IMR-90 (cell line): ENCODE data around the gene SDS. TPM values are rescaled to one million over a fixed set of nuclear protein-coding genes. Genes with fewer than 3 reads are reported as not detected.

Experiments
- ATAC-seq: fragments of 200-7000 bp; cut with Tn5 transposase; 2 replicates; pipeline ENCODE4 v1.9.1; 2020; ENCODE audit warnings: low read depth, mild to moderate bottlenecking, moderate library complexity
- BruUV-seq: library from RNA; stranded (reverse); fragments of 400-500 nt; replicated peaks from 2 replicates; lab custom pipeline; 2021; lab: Mats Ljungman, UMichigan
- CTCF ChIA-PET: fragments of 300-600 bp; formaldehyde crosslinking; extraction: SDS; loops from one replicate; lab custom pipeline; 2021; ENCODE audit warnings: antibody characterized with exemption; lab: Yijun Ruan, JAX
- POLR2A ChIA-PET: fragments of 300-600 bp; sonication (Branson Sonifier 250); formaldehyde crosslinking; loops from one replicate; lab custom pipeline; 2022; ENCODE audit warnings: antibody characterized with exemption; ENCODE audit not compliant: unreplicated experiment; lab: Charles Lee
- DNase-seq: peaks from one replicate; pipeline ENCODE4 v3.0.0; 2013
- H2AFZ ChIP-seq: replicated peaks from 2 replicates; pipeline ENCODE3; 2013; ENCODE audit warnings: low read length, mild to moderate bottlenecking; ENCODE audit not compliant: poor library complexity
- H2AK5ac ChIP-seq: 2 replicates; pipeline ENCODE4 v1.6.1; 2013; ENCODE audit warnings: low read depth, low read length, inconsistent platforms
- H2AK9ac ChIP-seq: replicated peaks from 2 replicates; pipeline ENCODE3; 2013; ENCODE audit warnings: mild to moderate bottlenecking, low read depth, low read length, moderate library complexity; ENCODE audit not compliant: poor library complexity
- H2BK120ac ChIP-seq: 2 replicates; pipeline ENCODE4 v1.6.1; 2013; ENCODE audit warnings: low read depth, low read length, inconsistent platforms
- H2BK15ac ChIP-seq: 3 replicates; pipeline ENCODE4 v1.6.1; 2013; ENCODE audit warnings: low read depth, low read length, inconsistent platforms
- H2BK20ac ChIP-seq: 2 replicates; pipeline ENCODE4 v1.6.1; 2013; ENCODE audit warnings: low read depth, mild to moderate bottlenecking, inconsistent platforms, low read length, moderate library complexity
- H2BK5ac ChIP-seq: 2 replicates; pipeline ENCODE4 v1.6.1; 2013; ENCODE audit warnings: mild to moderate bottlenecking, low read depth, low read length, inconsistent platforms; ENCODE audit not compliant: poor library complexity, severe bottlenecking
- H3K14ac ChIP-seq: replicated peaks from 2 replicates; pipeline ENCODE4 v1.6.1; 2013; ENCODE audit warnings: low read depth, low read length, inconsistent platforms
- H3K18ac ChIP-seq: 2 replicates; pipeline ENCODE4 v1.6.1; 2013; ENCODE audit warnings: low read depth, low read length, control low read depth
- H3K23ac ChIP-seq: 2 replicates; pipeline ENCODE4 v1.6.1; 2013; ENCODE audit warnings: low read depth, low read length, inconsistent platforms
- H3K27ac ChIP-seq: 2 replicates; pipeline ENCODE4 v1.5.1; 2013; ENCODE audit warnings: mild to moderate bottlenecking, control low read depth, low read length; ENCODE audit not compliant: insufficient read depth
- H3K27me3 ChIP-seq: 2 replicates; pipeline ENCODE4 v1.6.1; 2013; ENCODE audit warnings: low read length; ENCODE audit not compliant: control insufficient read depth, insufficient read depth
- H3K36me3 ChIP-seq: 2 replicates; pipeline ENCODE4 v1.6.1; 2013; ENCODE audit warnings: low read length, mixed read lengths; ENCODE audit not compliant: control insufficient read depth, insufficient read depth
- H3K4ac ChIP-seq: 2 replicates; pipeline ENCODE4 v1.6.1; 2013; ENCODE audit warnings: low read depth, low read length, inconsistent platforms
- H3K4me1 ChIP-seq: 2 replicates; pipeline ENCODE4 v1.6.1; 2013; ENCODE audit warnings: low read length, mixed read lengths; ENCODE audit not compliant: control insufficient read depth, insufficient read depth
- H3K4me2 ChIP-seq: 2 replicates; pipeline ENCODE4 v1.6.1; 2013; ENCODE audit warnings: low read depth, mild to moderate bottlenecking, control low read depth, low read length, moderate library complexity
- H3K4me3 ChIP-seq: 2 replicates; pipeline ENCODE4 v1.5.1; 2013; ENCODE audit warnings: low read depth, mild to moderate bottlenecking, control low read depth, low read length, moderate library complexity; ENCODE audit not compliant: insufficient read depth
- H3K56ac ChIP-seq: 2 replicates; pipeline ENCODE4 v1.6.1; 2013; ENCODE audit warnings: low read length, inconsistent platforms; ENCODE audit not compliant: insufficient read depth; ENCODE audit errors: extremely low read depth
- H3K79me1 ChIP-seq, 2 experiments: 2 replicates each; pipeline ENCODE4 v1.6.1; 2013; ENCODE audit warnings: low read length in 2 of 2, inconsistent platforms in 1 of 2, low read depth in 1 of 2
- H3K9ac ChIP-seq: 2 replicates; pipeline ENCODE4 v1.6.1; 2013; ENCODE audit warnings: low read depth, low read length, control low read depth
- H3K9me1 ChIP-seq: 2 replicates; pipeline ENCODE4 v1.6.1; 2013; ENCODE audit warnings: low read length, inconsistent platforms; ENCODE audit not compliant: insufficient read depth
- H3K9me3 ChIP-seq: 2 replicates; pipeline ENCODE4 v1.6.1; 2013; ENCODE audit warnings: low read length; ENCODE audit not compliant: control insufficient read depth, insufficient read depth
- H4K20me1 ChIP-seq: 2 replicates; pipeline ENCODE4 v1.6.1; 2013; ENCODE audit warnings: low read length, inconsistent platforms; ENCODE audit not compliant: insufficient read depth
- H4K5ac ChIP-seq: 2 replicates; pipeline ENCODE4 v1.6.1; 2013; ENCODE audit warnings: mild to moderate bottlenecking, low read depth, low read length, control low read depth
- H4K8ac ChIP-seq, 2 experiments: 2 replicates each; pipeline ENCODE4 v1.6.1; 2013; ENCODE audit warnings: low read depth in 2 of 2, low read length in 2 of 2, control low read depth in 1 of 2, inconsistent platforms in 1 of 2
- H4K91ac ChIP-seq: 2 replicates; pipeline ENCODE4 v1.6.1; 2013; ENCODE audit warnings: low read depth, low read length, inconsistent platforms; ENCODE audit not compliant: insufficient read depth
- BHLHE40 ChIP-seq: fragments of 150-350 bp; IDR thresholded peaks from 2 replicates; pipeline ENCODE4 v1.6.1; 2016; ENCODE audit warnings: mild to moderate bottlenecking, low read depth, low read length
- CEBPB ChIP-seq: IDR thresholded peaks from 2 replicates; pipeline ENCODE4 v1.6.1; 2012; ENCODE audit warnings: low read depth, low read length, improper control_type of control experiment
- CTCF ChIP-seq: conservative IDR thresholded peaks from 2 replicates; pipeline ENCODE4 v1.5.1; 2012; ENCODE audit warnings: mild to moderate bottlenecking, low read depth, low read length, improper control_type of control experiment
- FOS ChIP-seq: fragments of 150-350 bp; IDR thresholded peaks from 2 replicates; pipeline ENCODE4 v1.6.1; 2016; ENCODE audit warnings: low read depth, low read length
- MAFK ChIP-seq: IDR thresholded peaks from 2 replicates; pipeline ENCODE4 v1.6.1; 2012; ENCODE audit warnings: low read depth, low read length, improper control_type of control experiment
- MAZ ChIP-seq: IDR thresholded peaks from 2 replicates; pipeline ENCODE4 v1.6.1; 2012; ENCODE audit warnings: low read depth, mild to moderate bottlenecking, low read length, improper control_type of control experiment, moderate library complexity, borderline replicate concordance
- MXI1 ChIP-seq: IDR thresholded peaks from 2 replicates; pipeline ENCODE4 v1.6.1; 2012; ENCODE audit warnings: low read depth, mild to moderate bottlenecking, low read length, moderate library complexity, borderline replicate concordance
- NFE2L2 ChIP-seq: fragments of 150-350 bp; IDR thresholded peaks from 2 replicates; pipeline ENCODE4 v1.6.1; 2016; ENCODE audit warnings: low read depth, mild to moderate bottlenecking, low read length
- RCOR1 ChIP-seq: IDR thresholded peaks from 2 replicates; pipeline ENCODE4 v1.6.1; 2012; ENCODE audit warnings: mild to moderate bottlenecking, low read length, improper control_type of control experiment; ENCODE audit not compliant: insufficient replicate concordance
- RFX5 ChIP-seq: IDR thresholded peaks from 2 replicates; pipeline ENCODE4 v1.8.0; 2012; ENCODE audit warnings: low read depth, mild to moderate bottlenecking, low read length, moderate library complexity
- SMC3 ChIP-seq: fragments of 150-350 bp; IDR thresholded peaks from 2 replicates; pipeline ENCODE4 v1.6.1; 2016; ENCODE audit warnings: low read depth, mild to moderate bottlenecking, antibody characterized with exemption, low read length, moderate library complexity
- USF2 ChIP-seq: fragments of 150-350 bp; IDR thresholded peaks from 2 replicates; pipeline ENCODE4 v1.6.1; 2017; ENCODE audit warnings: mild to moderate bottlenecking, antibody characterized with exemption, low read length, low read depth
- WGBS, 2 experiments: methylation state at CpG; one replicate each; pipeline versions ENCODE4 v1.1.5 to v1.1.7; 2013; ENCODE audit warnings: missing lambda C conversion rate in 2 of 2; ENCODE audit not compliant: insufficient read length in 1 of 2; ENCODE audit errors: extremely low coverage in 2 of 2; 5-methylcytosine and 5-hydroxymethylcytosine counted together
- dilution Hi-C: fragments of 300-500 bp; cut with HindIII; formaldehyde crosslinking; loops from one replicate; pipeline ENCODE4 v1.14.3; 2018; ENCODE audit warnings: low sequenced_read_pairs; ENCODE audit not compliant: unreplicated experiment
- in situ Hi-C: fragments of 300-500 bp; cut with MboI; formaldehyde crosslinking; loops from 3 replicates; pipeline ENCODE4 v1.14.3; 2019; ENCODE audit warnings: low sequenced_read_pairs, inconsistent platforms, mixed read lengths
- intact Hi-C: fragments of 100-400 bp; cut with micrococcal nuclease; formaldehyde crosslinking; loops from 2 replicates; pipeline ENCODE4 v1.10.0; 2022
- polyA plus RNA-seq, 3 experiments: library from polyadenylated mRNA; depleted of rRNA; stranded (reverse); fragments of >200 nt; gene quantifications; 2 replicates each; pipeline ENCODE4 v1.2.3, GENCODE V29; 2012; ENCODE audit warnings: low replicate concordance in 1 of 3
- total RNA-seq: library from RNA; depleted of rRNA; stranded (reverse); fragments of >200 nt; gene quantifications from 2 replicates; pipeline ENCODE4 v1.2.3, GENCODE V29; 2012

SDS gene
- total and polyA plus RNA-seq, 2 of the 4 experiments (the other 2 are of a cell fraction): not detected

- H4K8ac ChIP-seq: no peak overlapping the region
- ATAC-seq: no peak
- H3K36me3 ChIP-seq: peaks cover 28% of the 10 kb centered on the region
- H2BK5ac ChIP-seq: no peak overlapping the region
- H2BK120ac ChIP-seq: no peak overlapping the region
- H3K9me3 ChIP-seq: no peaks in the 10 kb centered on the region
- H3K9ac ChIP-seq: no peak overlapping the region
- H2AFZ ChIP-seq: no peak overlapping the region
- ChIA-PET CTCF (no interaction called here), POLR2A (no interaction called here)
- no peak overlapping the region for H3K27ac ChIP-seq
- no peak overlapping the region for H4K5ac ChIP-seq
- TF ChIP-seq FOS: no peak
- TF ChIP-seq NFE2L2: no peak
- no peak for TF ChIP-seq MXI1
- no peak for TF ChIP-seq SMC3
- no peak for TF ChIP-seq RFX5
- no peak for TF ChIP-seq MAFK
- no peak for TF ChIP-seq CEBPB
- no peak for TF ChIP-seq RCOR1
- no peak for TF ChIP-seq USF2
- TF ChIP-seq MAZ: no peak
- no peak for TF ChIP-seq BHLHE40
- no peak for TF ChIP-seq CTCF
- no peak overlapping the region for H2AK9ac ChIP-seq
- H3K4me3 ChIP-seq: no peak overlapping the region
- no TSS peak for BruUV-seq
- no peak overlapping the region for H3K23ac ChIP-seq
- no peak for DNase-seq
- no peak overlapping the region for H3K4ac ChIP-seq
- no peak overlapping the region for H2BK20ac ChIP-seq
- intact Hi-C loops (no loop called here), dilution Hi-C loops (no loop called here), in situ Hi-C loops (no loop called here)
- H3K79me1 ChIP-seq: no peaks in the 10 kb centered on the region
- H3K18ac ChIP-seq: no peak overlapping the region
- H4K91ac ChIP-seq: no peak overlapping the region
- H4K20me1 ChIP-seq: no peaks in the 10 kb centered on the region
- H2BK15ac ChIP-seq: no peak overlapping the region
- no peak overlapping the region for H3K4me2 ChIP-seq
- no peak overlapping the region for H3K14ac ChIP-seq
- no peaks in the 10 kb centered on the region; the same call in 1 of the 2 replicates for H3K9me1 ChIP-seq
- H3K27me3 ChIP-seq: no peaks in the 10 kb centered on the region
- H2AK5ac ChIP-seq: no peak overlapping the region
- no peak overlapping the region for H3K56ac ChIP-seq
- no peaks in the 10 kb centered on the region for H3K4me1 ChIP-seq
- 90% methylated on average over 8 of the region's 14 CpGs; no CpG with 5 or more reads in 1 of the 2 experiments for WGBS, 2 experiments
These were observed 15.3 kb downstream of the SDS start for GRCh38 chr12:113388351-113388750.
